ENCODE data around the gene CCBE1.
"Not testable (repeated sequence)": the region's sequence is repeated elsewhere in the genome, so short reads cannot be mapped to it uniquely, and the experiment has no call there.

Gene CCBE1

DNA sequence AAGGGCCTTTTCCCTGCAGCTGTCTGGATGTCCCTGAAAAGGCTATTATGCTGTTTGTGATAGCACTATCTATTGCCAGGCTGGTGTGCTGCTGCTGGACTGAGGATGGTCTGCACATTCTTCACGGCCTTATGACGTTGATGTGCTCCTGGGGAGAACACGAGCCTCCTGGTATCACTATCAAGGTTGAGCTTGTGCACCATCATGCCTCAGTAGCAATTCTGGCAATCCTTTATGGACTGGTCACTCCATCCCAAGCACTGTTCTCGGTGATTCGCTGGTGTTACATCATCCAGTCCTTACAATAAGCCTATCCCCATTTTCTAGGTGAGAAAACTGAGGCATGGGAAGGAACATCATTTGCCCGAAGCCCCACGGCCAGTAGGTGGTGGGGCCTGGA, 18.2 kb upstream of the CCBE1 start:
- DNase-seq (ENCODE audit: low read depth), result peak; percentile 50

DNA sequence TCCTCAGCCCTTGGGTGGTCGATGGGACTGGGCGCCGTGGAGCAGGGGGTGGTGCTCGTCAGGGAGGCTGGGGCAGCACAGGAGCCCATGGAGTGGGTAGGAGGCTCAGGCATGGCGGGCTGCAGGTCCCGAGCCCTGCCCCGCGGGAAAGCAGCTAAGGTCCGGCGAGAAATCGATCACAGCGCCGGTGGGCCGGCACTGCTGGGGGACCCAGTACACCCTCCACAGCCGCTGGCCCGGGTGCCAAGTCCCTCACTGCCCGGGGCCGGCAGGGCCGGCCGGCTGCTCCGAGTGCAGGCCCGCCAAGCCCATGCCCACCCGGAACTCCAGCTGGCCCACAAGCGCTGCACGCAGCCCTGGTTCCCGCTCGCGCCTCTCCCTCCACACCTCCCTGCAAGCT, 16.9 kb upstream of the CCBE1 start:
- DNase-seq (ENCODE audit: low read depth), result not testable (repeated sequence)

DNA sequence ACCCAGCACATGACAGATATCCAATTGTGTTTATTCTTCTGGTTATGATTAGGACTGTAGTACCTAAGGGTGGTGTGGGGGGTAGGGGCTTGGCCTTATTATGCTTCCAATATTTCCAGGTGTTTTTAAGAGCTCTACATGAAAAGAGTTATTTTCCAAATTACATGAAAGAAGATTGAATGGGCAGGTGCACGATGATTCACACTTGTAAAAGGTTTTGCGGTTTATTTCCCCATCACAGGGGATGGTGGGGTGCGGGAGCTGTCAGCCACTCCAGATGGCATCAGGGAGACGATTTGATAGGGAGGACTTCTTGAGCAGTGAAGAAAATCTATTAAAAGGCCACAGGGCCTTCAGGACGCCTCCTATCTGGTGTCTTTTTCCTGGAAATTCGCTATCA, 15.1 kb upstream of the CCBE1 start:
- DNase-seq (ENCODE audit: low read depth), result no peak

DNA sequence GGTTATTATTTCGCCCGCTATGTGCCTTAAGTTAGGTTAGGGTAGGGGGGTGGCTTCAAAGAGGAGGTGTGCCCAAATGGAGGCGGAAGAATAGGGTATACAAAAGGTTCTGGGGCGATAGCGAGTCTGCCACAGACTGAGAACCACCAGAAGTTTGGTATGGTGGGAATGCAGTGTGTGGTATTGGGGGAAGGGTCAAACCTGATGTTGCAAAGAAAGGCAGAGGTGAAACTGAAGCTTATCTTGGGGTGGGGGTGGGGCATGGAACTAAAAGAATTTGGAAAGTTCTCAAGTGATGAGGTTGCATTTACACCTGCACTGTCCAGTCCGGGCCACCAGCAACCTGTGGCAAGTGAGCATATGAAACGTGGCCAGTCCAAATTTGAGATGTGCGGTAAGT, 11.8 kb upstream of the CCBE1 start:
- DNase-seq (ENCODE audit: low read depth), result no peak

DNA sequence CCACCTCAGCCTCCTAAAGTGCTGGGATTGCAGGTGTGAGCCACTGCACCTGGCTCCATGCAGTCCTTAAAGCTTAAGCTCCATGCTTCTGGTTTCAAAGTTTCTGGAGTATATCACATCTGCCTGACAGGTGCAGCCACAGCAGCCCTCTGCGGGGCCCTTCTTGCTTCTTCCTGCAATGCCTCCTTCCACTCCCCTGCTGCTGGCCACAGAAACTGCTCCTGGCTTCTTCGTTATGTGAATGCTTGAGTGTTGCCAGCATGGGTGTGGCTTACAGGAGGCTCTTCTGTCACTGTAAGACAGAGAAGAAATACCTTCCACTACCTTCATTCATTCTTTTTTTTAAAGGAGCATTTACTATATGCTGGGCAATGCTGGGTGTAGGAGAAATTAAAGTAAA, 10.1 kb upstream of the CCBE1 start:
- DNase-seq (ENCODE audit: low read depth), result no peak

DNA sequence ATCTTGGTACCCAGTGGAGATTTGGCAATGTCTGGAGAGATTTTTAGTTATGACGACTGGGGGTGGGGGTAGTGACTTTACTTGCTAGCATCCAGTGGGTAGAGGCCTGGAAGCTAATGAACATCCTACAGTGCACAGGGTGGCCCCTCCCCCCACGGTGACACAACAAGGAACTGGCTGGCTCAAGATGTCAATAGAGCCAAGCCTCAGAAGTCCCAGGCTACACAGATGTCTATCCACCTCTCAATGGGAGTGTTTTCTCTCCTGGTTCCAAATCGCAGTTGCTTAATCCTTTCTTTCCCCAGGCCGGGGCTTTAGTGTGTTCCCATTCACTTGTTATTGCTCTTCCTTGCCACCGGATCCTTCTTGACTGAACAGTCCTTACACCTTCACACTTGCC, 9.3 kb upstream of the CCBE1 start:
- no peak for DNase-seq (ENCODE audit: low read depth)

DNA sequence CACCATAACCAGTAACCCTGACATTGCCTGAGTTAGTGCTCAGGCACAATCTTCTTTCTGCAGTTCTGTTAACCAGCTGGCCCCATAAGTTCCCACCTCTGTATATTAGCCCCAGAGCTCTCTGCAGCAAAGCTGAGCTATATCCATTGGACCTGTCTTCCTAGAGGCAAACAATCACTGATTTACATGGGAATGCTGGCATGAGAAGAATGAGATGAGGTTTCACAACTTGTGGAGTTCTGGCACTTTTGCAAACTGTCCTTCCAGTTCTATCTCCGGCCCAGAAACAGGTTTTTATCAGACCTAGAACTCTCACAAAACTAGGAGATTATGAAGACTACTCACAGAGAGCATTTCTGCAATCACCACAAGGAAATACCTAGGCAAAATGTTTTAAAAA, 7.9 kb upstream of the CCBE1 start:
- peak; percentile 54 for DNase-seq (ENCODE audit: low read depth)

DNA sequence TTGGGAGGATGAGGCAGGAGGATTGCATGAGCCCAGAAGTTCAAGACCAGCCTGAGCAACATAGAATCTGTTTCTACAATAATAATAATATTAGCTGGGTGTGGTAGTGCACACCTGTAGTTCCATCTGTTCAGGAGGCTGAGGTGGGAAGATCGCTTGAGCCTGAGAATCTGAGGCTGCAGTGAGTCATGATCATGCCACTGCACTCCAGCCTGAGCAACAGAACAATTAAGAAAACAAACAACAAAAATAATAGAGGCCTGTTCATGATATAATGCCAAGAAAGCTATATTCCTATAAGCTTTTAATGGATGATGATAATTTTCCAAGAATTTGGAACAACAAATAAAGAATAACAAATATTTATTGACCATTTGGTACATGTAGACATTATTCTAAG, 6.9 kb upstream of the CCBE1 start:
- DNase-seq (ENCODE audit: low read depth), result no peak

DNA sequence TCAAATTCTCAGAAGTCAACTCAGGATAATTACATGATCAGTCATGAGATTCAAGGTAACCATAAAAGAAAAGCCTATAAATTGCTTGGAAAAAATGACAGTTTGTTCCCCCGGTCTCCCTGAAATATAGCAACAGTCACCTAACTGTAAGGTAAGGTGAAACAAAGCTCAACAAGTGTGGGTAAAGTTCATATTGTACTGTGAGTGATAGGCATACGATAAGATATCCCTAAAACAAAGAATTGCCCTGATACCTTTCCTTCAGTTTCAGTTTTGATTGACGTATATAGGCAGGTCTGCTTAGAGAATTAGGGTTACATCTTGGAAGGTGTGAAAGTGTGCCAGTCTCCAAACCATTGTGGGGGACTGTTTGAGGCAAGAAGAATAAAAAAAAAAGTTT, 4.0 kb upstream of the CCBE1 start:
- no peak for DNase-seq (ENCODE audit: low read depth)

DNA sequence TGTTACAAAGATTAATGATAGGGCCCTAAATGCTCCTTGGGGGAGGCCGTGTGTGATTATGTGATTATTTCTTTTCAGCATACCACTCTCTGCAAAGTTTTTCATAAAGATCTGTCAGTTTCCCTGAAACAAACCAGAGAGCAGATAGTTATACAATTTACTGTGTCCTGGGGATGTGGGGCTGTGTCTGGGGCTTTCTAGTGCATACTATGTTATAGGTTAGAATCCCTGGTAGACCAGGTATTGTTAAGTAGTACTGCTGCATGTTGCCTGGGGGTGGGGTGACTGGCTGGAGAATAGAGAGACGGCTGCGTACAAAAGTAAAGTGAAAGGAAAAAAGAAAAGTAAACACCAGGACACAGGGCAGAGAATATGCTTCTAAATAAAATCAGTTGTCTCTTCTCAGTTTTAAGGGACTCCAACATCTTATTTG, 3.3 kb upstream of the CCBE1 start:
- no peak for DNase-seq (ENCODE audit: low read depth)

DNA sequence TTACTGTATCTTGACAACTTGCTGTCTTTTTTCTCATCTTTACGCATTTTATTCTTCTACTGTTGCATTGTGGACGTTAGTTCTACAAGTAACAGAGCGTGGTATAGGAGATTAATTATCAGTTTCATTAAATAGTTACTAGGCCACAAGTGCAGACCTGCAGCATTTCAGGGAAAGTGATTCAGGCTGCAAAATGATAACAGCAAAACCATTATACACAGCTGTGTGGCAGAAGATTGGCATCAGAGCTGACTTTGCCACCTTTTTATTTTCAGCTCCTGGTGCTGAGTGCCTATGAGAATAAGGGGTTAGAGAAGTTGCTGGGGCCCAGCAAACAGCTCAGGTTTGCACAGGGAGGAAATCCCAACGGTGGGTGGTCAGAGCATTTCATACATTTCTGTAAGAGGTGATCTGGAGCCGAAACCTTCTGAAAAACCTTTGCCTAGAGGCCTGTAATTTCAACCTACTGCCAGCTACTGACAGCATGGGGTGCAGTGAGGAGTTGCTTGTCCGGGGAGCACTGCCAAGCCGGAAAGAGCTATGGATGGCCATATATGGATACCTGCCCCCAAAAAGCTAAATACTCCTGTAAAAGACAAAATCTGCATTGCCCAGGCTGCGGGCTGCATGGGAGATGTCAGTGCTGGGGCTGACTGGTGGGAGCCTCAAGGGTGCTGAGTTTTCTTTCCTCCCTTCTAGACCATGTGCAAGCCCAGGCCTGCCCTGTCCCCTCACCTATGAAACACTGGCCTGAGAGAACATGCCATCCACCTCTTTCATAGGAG, 2.7 kb upstream of the CCBE1 start:
- DNase-seq (ENCODE audit: low read depth), result no peak

DNA sequence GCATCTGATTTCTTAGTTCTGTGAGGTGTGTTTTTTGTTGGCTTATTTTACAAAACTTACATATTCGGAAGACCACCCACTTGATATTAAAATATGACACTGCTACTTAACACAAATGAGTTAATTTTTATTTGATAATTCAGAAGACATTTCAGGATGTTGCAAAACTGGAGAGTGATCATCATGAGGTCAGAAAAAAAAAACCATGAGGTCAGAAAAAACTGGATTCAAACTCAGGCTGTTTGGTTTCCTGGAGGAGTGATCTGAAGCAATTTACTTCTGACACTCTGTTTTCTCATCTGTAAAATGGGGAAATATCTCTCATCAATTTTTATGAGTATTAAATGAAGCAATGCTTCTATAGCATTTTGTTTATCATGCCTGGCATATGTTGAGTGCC, 1.8 kb upstream of the CCBE1 start:
- DNase-seq (ENCODE audit: low read depth), result no peak

DNA sequence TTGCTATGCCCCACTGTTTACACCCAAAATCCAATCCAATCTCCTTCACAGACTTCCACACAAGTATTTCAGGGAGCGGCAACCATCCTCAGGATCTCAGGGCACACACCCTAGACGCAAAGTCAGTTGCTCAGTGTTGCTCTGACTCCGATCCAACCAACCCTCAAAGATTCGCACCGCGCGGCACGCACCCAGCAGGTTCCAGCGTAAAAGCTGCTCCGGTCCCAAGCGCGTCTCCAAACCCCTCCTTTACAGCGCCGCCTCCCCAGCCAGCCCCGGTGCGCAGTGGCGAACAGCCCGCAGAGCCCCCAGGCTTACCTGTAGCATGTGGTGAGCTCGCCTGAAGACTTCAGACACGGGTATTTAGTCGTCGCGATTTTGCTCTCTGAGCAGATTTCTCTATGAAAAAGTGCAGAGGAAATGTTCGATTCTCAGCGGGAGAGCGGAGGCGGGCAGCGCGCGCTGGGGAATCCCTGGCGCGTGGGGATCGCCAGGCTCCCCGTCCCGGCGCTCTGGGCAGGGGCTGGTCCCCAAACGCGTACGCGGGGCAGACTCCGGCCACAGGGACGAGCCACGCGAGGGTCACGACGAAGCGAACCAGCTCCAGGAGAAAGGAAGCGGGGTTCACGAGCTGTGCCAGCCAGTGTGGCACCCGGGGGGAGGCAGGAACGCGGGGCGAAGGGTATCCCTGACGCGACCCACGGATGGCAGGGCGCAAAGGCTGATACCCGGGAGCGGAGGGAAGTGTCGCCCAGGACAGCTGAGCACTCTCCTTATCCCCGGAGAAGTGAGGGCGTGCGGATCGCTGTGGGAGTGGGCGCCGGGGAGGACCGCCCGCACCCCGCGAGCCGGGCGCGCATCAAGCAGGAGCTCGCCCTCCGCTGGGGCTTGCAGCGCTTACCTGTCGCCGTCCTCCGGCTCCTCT, 650 bp downstream of the CCBE1 start:
- DNase-seq (ENCODE audit: low read depth), result peak; percentile 65

DNA sequence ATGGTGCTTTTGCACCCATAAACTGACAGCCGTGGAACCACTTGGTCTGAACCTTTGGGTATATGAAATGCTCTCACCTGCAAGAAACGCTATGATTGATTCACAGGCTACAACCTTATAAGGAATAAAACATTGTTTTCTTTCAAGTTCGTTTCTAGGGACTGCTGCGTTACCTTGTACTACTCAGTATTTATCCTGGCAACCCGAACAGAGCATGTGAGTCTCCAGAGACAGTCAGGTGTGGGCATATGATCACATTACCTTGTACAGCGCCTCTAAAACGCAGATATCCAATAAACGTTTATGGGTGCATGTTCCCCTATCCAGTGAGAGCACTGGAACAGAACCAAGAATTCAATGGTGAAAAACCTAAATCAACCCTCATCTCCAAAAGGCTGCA, 1.7 kb downstream of the CCBE1 start:
- DNase-seq (ENCODE audit: low read depth), result no peak

DNA sequence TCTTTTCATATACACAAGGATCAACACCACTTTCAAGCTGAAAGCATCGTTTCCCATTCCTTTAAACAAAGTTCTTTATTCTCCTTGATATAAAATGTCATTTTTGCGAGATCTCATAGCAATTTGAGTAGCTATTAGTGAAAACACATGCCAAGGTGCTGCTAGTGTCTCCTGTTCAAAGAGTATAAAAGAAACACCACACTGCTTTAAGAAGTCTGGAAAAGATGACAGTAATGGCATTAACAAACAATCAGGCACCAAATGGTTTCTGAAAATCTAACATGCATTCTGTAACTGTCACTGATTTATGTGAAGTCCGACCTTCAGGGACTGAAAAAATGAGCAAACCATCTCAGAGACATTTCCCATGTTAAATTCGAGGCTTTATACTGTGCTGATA, 2.4 kb downstream of the CCBE1 start:
- no peak for DNase-seq (ENCODE audit: low read depth)

DNA sequence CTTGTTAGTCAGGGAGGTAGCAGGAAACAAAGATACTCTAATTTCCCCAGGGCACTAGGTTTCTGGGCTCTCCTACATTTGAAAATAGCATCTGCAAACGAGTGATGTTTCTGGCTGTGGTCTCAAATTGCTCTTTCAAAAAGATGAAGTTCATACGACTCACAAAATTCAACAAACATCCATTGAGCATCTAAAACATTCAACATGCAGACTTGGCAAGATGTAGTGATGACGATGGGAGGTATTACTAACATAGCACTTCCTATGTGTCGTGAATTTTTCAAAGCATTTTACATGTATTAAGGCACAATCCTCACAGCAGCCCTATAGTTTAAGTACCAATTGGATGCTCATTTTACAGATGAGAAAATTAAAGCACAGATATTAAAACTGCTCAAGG, 5.2 kb downstream of the CCBE1 start:
- no peak for DNase-seq (ENCODE audit: low read depth)

DNA sequence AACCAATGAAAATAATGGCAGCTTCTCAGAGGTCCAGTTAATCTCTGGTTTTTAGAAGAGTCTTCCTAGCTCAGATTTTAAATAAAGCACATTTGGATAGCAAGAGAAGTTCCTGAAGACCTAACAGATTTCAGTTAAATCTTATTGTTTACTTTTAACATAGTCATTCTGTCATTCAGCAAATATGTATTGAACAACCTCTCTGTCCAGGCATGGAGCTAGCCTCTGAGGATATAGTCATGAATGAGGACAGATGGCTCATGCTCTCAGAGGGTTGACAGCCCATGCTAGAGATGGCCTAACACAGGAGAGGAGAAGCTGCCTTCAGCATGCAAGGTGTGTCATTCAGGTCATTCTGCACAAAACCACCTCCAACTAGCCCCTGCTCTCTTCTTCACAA, 6.2 kb downstream of the CCBE1 start:
- DNase-seq (ENCODE audit: low read depth), result peak; percentile 67

DNA sequence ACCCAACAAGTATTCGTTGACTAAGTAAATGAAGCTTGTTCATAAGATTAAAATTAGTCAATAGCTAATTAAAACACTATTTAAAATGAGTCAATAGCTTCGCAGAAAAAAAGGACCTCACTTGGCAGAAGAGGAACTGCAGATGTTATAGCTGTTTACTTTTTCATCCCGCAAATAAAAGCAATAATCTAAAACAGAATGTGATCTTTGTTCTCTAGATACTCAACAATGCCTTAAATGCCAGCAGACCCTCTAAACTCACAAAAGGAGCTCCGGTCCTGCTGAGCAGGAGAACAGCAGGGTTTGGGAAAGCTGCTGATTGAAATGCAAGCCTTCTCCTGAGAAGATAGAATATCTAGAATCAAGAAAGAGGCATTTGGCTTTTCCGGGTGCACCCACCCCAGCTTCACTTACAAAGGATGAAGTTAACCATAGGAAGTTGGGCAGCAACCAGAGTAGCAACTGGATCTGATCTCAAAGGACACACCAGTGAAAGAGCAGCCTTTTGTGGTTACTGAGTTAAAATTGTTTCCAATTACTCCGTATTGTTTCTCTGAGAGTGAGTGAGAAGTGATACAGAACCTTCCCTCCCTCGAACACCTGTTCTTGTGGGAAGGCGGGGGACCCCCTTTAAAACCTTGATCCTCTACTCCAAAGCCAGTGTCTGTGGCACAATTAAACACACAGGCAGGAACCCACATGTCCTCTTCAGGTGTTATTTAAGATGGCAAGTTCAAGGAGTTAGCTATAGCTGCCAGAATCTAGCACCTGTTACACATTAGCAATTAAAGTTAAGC, 6.8 kb downstream of the CCBE1 start:
- no peak for DNase-seq (ENCODE audit: low read depth)

DNA sequence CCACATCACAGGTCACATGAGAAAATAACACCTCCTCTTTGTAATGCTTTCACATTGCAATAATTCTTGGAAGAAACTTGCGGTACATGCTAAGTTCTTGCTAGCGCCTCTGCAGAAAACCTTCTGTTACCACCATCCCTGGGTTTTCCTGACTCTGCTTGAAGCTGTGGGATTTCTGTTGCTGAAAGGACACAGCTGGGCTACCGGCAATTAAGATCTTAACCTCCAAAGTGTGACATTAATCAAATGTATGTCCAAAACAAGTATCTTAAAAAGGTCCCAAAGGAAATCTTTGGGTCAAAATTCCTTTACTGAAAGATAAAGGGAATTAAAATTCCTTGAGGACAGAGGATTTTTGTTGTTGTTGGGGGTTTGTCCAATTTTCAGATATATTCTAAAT, 7.5 kb downstream of the CCBE1 start:
- no peak for DNase-seq (ENCODE audit: low read depth)

DNA sequence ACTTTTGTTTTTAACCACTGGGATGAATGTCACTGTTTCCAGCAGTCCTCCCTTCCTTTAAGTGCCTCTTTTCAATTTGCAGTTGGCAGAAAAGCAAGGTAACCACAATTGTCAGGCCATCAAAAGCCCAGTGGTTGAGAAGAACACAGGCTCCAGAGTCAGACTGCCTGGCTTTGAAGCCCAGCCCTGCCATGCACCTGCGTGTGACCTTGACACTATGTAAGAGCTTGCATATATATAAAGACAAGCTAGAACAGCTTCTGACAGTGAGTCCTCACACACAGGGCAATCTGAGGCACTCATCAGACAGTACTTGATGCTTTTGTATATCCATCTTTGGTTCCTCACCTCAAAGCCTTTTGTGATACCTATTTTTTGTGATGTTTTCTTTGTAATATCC, 11.0 kb downstream of the CCBE1 start:
- DNase-seq (ENCODE audit: low read depth), result no peak

DNA sequence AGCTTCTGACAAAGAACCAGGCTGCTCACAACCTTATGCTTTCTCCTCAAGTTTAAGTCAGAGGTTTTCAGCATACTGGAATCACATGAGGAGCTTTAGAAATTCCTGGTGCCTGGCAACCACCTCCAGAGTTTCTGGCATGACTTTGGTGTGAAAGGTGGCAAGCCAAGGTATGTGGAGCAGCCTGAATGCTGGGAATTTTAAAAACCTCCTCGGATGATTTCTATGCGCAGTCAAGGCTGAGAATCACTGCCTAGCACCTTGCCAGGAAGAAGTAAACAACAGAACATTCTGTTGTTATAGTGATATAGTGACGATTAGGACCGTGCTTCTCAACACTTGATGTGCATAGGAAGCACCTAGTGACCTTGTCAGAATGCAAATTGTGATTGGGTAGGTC, 11.7 kb downstream of the CCBE1 start:
- no peak for DNase-seq (ENCODE audit: low read depth)

DNA sequence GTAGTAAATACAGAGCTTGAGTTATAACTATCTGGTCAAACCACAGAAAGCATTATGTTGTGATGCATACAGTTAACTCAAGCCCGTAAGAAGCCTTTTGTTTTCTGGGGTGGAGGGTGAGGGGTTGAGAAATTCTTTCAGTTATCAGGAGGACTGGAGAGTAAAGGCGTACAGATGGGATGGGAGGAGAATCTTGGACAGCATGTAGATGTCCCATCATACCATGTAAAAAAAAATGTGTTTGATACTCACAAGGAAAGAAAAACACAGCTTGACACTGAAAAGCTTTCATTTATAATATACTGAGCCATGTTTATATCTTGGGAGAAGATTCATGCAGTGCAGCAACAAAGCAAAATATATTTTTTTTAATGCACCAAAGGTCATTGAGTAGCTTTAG, 12.4 kb downstream of the CCBE1 start:
- DNase-seq (ENCODE audit: low read depth), result no peak

All from EH (cell line).